GM19043 (cell line): ENCODE data around the gene NACC1.
"Not testable (repeated sequence)": the region's sequence is repeated elsewhere in the genome, so short reads cannot be mapped to it uniquely, and the experiment has no call there.

ENCODE experiments used
- ATAC-seq: cut with Tn5 transposase; IDR thresholded peaks from one replicate; pipeline ENCODE4 v1.9.1; 2021; ENCODE audit warnings: low read depth; ENCODE audit not compliant: unreplicated experiment

Gene NACC1

GRCh38 chr19:13138171-13138915, 20.3 kb downstream of the NACC1 start:
- ATAC-seq = no peak

GRCh38 chr19:13138916-13139198, 20.8 kb downstream of the NACC1 start:
- ATAC-seq = no peak

- no peak for ATAC-seq
Measured at GRCh38 chr19:13139633-13140311, 21.7 kb downstream of the NACC1 start.

GRCh38 chr19:13146763-13147563, 28.9 kb downstream of the NACC1 start:
- no peak for ATAC-seq

GRCh38 chr19:13149173-13149627, 31.1 kb downstream of the NACC1 start:
- ATAC-seq = not testable (repeated sequence)

GRCh38 chr19:13149628-13150186, 31.6 kb downstream of the NACC1 start:
- no peak for ATAC-seq

- no peak for ATAC-seq
Measured at GRCh38 chr19:13150187-13150930, 32.3 kb downstream of the NACC1 start, which contains the start of the genes IER2 and STX10. TSS of gene IER2 (plus strand) at chr19:13150411. CDS start at chr19:13153187, 2,776 bp downstream. TSS of gene STX10 (minus strand) at chr19:13150375. CDS start at chr19:13150173, 202 bp downstream.

- ATAC-seq = no peak
Measured at GRCh38 chr19:13150931-13151604, 33.0 kb downstream of the NACC1 start.

- peak; percentile 36 for ATAC-seq
Measured at GRCh38 chr19:13151605-13152355, 33.7 kb downstream of the NACC1 start.

GRCh38 chr19:13152356-13152973, 34.4 kb downstream of the NACC1 start:
- no peak for ATAC-seq

- no peak for ATAC-seq
Measured at GRCh38 chr19:13152974-13153568, 35.0 kb downstream of the NACC1 start.

GRCh38 chr19:13153569-13154240, 35.6 kb downstream of the NACC1 start:
- ATAC-seq = no peak

GRCh38 chr19:13154241-13154778, 36.2 kb downstream of the NACC1 start:
- no peak for ATAC-seq

- no peak for ATAC-seq
Measured at GRCh38 chr19:13154911-13155471, 36.9 kb downstream of the NACC1 start.

GRCh38 chr19:13155472-13156359, 37.7 kb downstream of the NACC1 start:
- ATAC-seq = no peak

- no peak for ATAC-seq
Measured at GRCh38 chr19:13159713-13160112, 41.6 kb downstream of the NACC1 start.
